ENCODE results near the gene LCE2D.

LCE2D gene

DNA sequence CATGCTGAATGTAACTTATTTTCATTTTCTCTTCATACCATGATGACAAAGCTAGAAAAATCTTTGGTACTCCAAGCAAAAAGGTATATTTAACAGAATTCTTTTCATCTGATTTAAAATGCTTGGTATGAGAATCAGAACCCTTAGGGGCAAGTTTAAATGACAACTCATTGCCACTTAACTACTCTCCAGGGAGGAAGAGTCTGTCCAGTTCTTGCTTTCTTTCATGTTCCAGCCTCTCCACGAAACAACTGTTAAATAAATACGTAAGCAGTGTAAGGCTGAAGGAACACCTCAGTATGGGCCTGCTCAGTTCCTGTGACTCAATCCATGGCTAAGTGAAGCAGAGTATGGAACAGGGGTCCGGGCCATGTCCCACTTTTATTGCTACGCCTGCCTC, 36.6 kb downstream of the LCE2D start:
- no peak for DNase-seq

DNA sequence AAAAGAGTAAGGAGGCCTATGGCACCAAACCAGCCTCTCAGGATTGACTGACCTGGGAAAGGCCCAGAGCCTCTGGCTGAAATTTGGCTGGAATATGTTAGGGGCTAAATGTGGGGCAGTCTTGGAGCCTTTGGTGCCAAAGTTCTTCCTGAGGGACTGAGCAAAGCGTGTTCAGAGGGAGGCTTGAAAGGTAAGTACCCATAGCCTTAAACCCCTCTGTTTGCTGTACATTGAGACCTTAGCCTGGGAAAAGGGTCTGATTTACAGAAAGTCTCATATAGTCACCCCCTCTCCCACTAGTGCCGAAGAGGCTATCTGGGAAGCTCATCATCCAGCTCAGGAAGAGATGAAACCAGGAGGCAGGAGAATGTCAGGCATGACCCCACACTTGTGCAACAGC, 44.7 kb downstream of the LCE2D start, which contains the start of gene LCE4A:
LCE4A (plus strand) TSS at position 301 of the 400 bp plus-strand sequence. CDS start 916 bp downstream, outside the sequence.
- no peak for DNase-seq
